Lung (tissue), 12 donors: ENCODE data around the gene TMEM174. TPM values are rescaled to one million over a fixed set of nuclear protein-coding genes. Genes with fewer than 3 reads are reported as not detected.

Source experiments
- ATAC-seq: fragments of 200-7000 bp; cut with Tn5 transposase; one replicate; pipeline ENCODE4 v1.9.1; 2020; ENCODE audit warnings: moderate number of reproducible peaks; ENCODE audit not compliant: insufficient read depth, low FRiP score
- DNase-seq, 3 donors: peaks; one replicate each; pipeline ENCODE4 v3.0.0-alpha.2; 2013 to 2017
- H3K27ac ChIP-seq, 2 donors: one replicate each; pipeline ENCODE4 v1.5.1; 2013; ENCODE audit warnings: mild to moderate bottlenecking in 2 of 2, moderate library complexity in 2 of 2, control low read depth in 1 of 2, inconsistent platforms in 1 of 2, low read depth in 1 of 2, low read length in 1 of 2
- H3K27me3 ChIP-seq, 3 donors: one replicate each; pipeline ENCODE4 v1.5.1; 2013; ENCODE audit warnings: low read length in 2 of 3; ENCODE audit not compliant: control insufficient read depth in 3 of 3, insufficient read depth in 3 of 3
- H3K36me3 ChIP-seq, 4 donors: one replicate each; pipeline ENCODE4 v1.5.1; 2013; ENCODE audit warnings: low read length in 4 of 4, mild to moderate bottlenecking in 1 of 4, moderate library complexity in 1 of 4; ENCODE audit not compliant: control insufficient read depth in 4 of 4, insufficient read depth in 4 of 4
- H3K4me1 ChIP-seq, 5 donors: one replicate each; pipeline ENCODE4 v1.5.1; 2013; ENCODE audit warnings: low read length in 5 of 5, mild to moderate bottlenecking in 2 of 5, moderate library complexity in 1 of 5; ENCODE audit not compliant: control insufficient read depth in 5 of 5, insufficient read depth in 5 of 5
- H3K4me3 ChIP-seq: one replicate; pipeline ENCODE4 v1.5.1; 2013; ENCODE audit warnings: mild to moderate bottlenecking, control low read depth, moderate library complexity
- H3K9ac ChIP-seq, 2 donors: one replicate each; pipeline ENCODE4 v1.5.1; 2013; ENCODE audit warnings: low read length in 2 of 2, control low read depth in 1 of 2; ENCODE audit not compliant: insufficient read depth in 1 of 2
- H3K9me3 ChIP-seq, 4 donors: one replicate each; pipeline ENCODE4 v1.5.1; 2013; ENCODE audit warnings: low read length in 3 of 4, mild to moderate bottlenecking in 1 of 4, moderate library complexity in 1 of 4; ENCODE audit not compliant: control insufficient read depth in 4 of 4, insufficient read depth in 3 of 4
- WGBS, 2 donors: extraction: QIAGEN DNeasy Blood & Tissue Kit; methylation state at CpG; one replicate each; pipeline ENCODE4 v1.1.7; 2013; 5-methylcytosine and 5-hydroxymethylcytosine counted together
- polyA plus RNA-seq, 2 donors: library from polyadenylated mRNA; stranded (reverse); fragments of 200-250 nt; gene quantifications; one replicate each; pipeline ENCODE4 v1.2.1, GENCODE V29; 2013
- total RNA-seq, 2 donors: library from RNA; depleted of rRNA in 1 of 2; stranded (reverse); fragments of >200 nt in 1 of 2; gene quantifications; one replicate each; pipeline ENCODE4 v1.2.1, GENCODE V29; 2014 to 2021
- TF ChIP-seq, protein P1 (sequence below): IDR thresholded peaks from 2 replicates; pipeline ENCODE4 v1.5.1; 2012; ENCODE audit warnings: mild to moderate bottlenecking; ENCODE audit errors: control extremely low read depth, extremely low read depth
- donor health status: control.
- donor health status: control.
- donor health status: Bipolar disorder and iron deficiency.
- donor health status: healthy.
- donor health status: DM: yes; HTN: yes; CAD: no.

Gene TMEM174
- total and polyA plus RNA-seq, 4 donors = not detected

GRCh38 chr5:73132759-73133158 lies 40.2 kb upstream of the TMEM174 start:
- Histone ChIP-seq H3K36me3 (no peaks in the 10 kb centered on the region), H3K4me1 (peaks cover 0 to 8% (median 0%) of the 10 kb centered on the region in 5 donors), H3K27me3 (peaks cover 0 to 2% (median 0%) of the 10 kb centered on the region in 3 donors), H3K9ac (no peak overlapping the region), H3K27ac (no peak overlapping the region), H3K9me3 (no peaks in the 10 kb centered on the region), H3K4me3 (no peak overlapping the region)
- DNase-seq = no peak
- ATAC-seq = no peak
- TF ChIP-seq, protein P1, sequence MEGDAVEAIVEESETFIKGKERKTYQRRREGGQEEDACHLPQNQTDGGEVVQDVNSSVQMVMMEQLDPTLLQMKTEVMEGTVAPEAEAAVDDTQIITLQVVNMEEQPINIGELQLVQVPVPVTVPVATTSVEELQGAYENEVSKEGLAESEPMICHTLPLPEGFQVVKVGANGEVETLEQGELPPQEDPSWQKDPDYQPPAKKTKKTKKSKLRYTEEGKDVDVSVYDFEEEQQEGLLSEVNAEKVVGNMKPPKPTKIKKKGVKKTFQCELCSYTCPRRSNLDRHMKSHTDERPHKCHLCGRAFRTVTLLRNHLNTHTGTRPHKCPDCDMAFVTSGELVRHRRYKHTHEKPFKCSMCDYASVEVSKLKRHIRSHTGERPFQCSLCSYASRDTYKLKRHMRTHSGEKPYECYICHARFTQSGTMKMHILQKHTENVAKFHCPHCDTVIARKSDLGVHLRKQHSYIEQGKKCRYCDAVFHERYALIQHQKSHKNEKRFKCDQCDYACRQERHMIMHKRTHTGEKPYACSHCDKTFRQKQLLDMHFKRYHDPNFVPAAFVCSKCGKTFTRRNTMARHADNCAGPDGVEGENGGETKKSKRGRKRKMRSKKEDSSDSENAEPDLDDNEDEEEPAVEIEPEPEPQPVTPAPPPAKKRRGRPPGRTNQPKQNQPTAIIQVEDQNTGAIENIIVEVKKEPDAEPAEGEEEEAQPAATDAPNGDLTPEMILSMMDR = no peak
- 91 to 94% methylated on average over 2 of the region's 2 CpGs for WGBS, 2 donors

DNA sequence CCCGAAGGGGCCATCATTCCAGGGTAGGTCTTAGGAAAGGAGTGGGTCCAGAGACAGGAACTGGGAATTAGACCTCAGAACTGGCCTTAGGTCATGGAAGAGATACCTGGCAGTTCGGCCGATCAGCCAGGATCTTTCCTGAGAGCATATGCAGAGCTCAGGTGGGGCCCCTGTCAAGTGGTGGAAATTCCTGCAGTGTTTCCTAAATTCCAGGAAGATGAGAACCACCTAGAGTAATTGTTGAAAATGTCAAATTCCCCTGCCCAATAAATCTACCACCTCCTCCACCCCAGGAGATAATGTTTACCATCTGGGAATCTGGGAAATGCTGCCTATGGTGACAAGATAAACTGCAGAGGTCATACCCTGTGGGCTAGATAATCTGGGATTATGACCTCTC lies 38.0 kb upstream of the TMEM174 start:
- Histone ChIP-seq H3K9me3 (no peaks in the 10 kb centered on the region), H3K9ac (no peak overlapping the region), H3K4me3 (no peak overlapping the region), H3K27me3 (peaks cover 0 to 2% (median 0%) of the 10 kb centered on the region in 3 donors), H3K27ac (no peak overlapping the region), H3K36me3 (no peaks in the 10 kb centered on the region), H3K4me1 (peaks cover 0 to 8% (median 0%) of the 10 kb centered on the region in 5 donors)
- ATAC-seq (no peak), DNase-seq (no peak)
- TF ChIP-seq, protein P1 = no peak
- WGBS, 2 donors = 92 to 99% methylated on average over 3 of the region's 3 CpGs

DNA sequence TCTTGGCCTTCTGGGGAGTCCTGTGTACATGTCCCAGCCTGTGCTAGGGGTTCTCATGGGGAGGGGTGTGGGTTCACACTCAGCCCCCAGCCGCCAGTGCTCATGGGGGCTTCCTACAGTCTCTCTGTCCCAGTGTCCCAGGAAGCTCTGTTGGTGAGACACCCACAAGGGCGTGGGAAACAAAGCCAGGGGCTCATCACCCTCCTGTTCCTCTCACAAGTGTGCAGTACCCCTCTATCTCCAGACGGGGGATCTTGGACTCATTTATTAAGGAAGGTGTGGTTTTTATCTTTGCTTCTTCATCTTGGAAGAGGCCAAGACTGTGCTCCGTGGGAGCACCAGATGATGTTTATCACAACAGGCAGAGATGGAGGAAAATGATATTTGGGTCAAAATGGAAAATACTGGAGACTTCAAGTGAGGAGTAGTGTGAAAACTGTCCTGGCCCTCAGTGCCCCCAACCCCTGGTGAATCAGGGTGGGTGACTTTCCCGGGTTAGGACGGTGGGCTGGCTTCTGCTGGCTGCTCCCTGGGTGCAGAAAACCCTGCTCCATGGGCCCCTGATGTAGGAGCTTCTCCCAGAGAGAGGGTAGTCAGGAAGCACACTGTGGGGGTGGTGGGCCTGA lies 37.5 kb upstream of the TMEM174 start:
- TF ChIP-seq, protein P1 = no peak
- Histone ChIP-seq H3K9ac (no peak overlapping the region), H3K36me3 (no peaks in the 10 kb centered on the region), H3K9me3 (no peaks in the 10 kb centered on the region), H3K27ac (no peak overlapping the region), H3K27me3 (peaks cover 0 to 2% (median 0%) of the 10 kb centered on the region in 3 donors), H3K4me1 (peaks cover 0 to 8% (median 0%) of the 10 kb centered on the region in 5 donors), H3K4me3 (no peak overlapping the region)
- DNase-seq = no peak
- peak; percentile 45 for ATAC-seq
- 55 to 59% methylated on average over 6 of the region's 6 CpGs for WGBS, 2 donors
